Ishikawa (cell line): ENCODE results near the gene OSBPL10.
A peak's percentile ranks its signal among the peaks of the same experiment; 100 is the strongest.

ENCODE experiments used
- CEBPB ChIP-seq: IDR thresholded peaks from 2 replicates; pipeline ENCODE4 v1.6.1; 2012
- EGR1 ChIP-seq: IDR thresholded peaks from 2 replicates; pipeline ENCODE4 v1.6.1; 2012
- EP300 ChIP-seq: IDR thresholded peaks from 2 replicates; pipeline ENCODE4 v1.6.1; 2012; ENCODE audit warnings: borderline replicate concordance
- FOXM1 ChIP-seq: IDR thresholded peaks from 2 replicates; pipeline ENCODE4 v1.6.1; 2012; ENCODE audit warnings: low read depth, borderline replicate concordance
- MAX ChIP-seq: IDR thresholded peaks from 2 replicates; pipeline ENCODE4 v1.6.1; 2012
- NFIC ChIP-seq: IDR thresholded peaks from 2 replicates; pipeline ENCODE4 v1.6.1; 2012
- RAD21 ChIP-seq: IDR thresholded peaks from 2 replicates; pipeline ENCODE4 v1.6.1; 2012; ENCODE audit warnings: low read depth
- REST ChIP-seq: IDR thresholded peaks from 2 replicates; pipeline ENCODE4 v1.6.1; 2012; ENCODE audit warnings: low read depth, mild to moderate bottlenecking
- TAF1 ChIP-seq: IDR thresholded peaks from 2 replicates; pipeline ENCODE4 v1.6.1; 2012; ENCODE audit warnings: low read depth, mild to moderate bottlenecking
- TCF12 ChIP-seq: IDR thresholded peaks from 2 replicates; pipeline ENCODE4 v1.6.1; 2012; ENCODE audit warnings: low read depth
- TEAD4 ChIP-seq: IDR thresholded peaks from 2 replicates; pipeline ENCODE4 v1.6.1; 2012
- YY1 ChIP-seq: IDR thresholded peaks from 2 replicates; pipeline ENCODE4 v1.6.1; 2012; ENCODE audit warnings: low read depth
- ZBTB7A ChIP-seq: IDR thresholded peaks from 2 replicates; pipeline ENCODE4 v1.6.1; 2012; ENCODE audit warnings: low read depth

- TF ChIP-seq TEAD4: peak; percentile 14; the same call in 1 of the 2 replicates
- no peak for TF ChIP-seq REST
- TF ChIP-seq RAD21: 0 out of 2 replicates have a peak, but pooled peaks have one; percentile 10
- no peak for TF ChIP-seq FOXM1
- TF ChIP-seq TAF1: peak; percentile 41; the same call in 1 of the 2 replicates
- TF ChIP-seq CEBPB: no peak
- no peak; the same call in 1 of the 2 replicates for TF ChIP-seq MAX
- peak; percentile 23; the same call in 1 of the 2 replicates for TF ChIP-seq ZBTB7A
- TF ChIP-seq EP300: no peak
- no peak for TF ChIP-seq NFIC
- TF ChIP-seq YY1: no peak
- 0 out of 2 replicates have a peak, but pooled peaks have one; percentile 13 for TF ChIP-seq EGR1
- no peak; the same call in 1 of the 2 replicates for TF ChIP-seq TCF12
Observed at GRCh38 chr3:31980530-31981205, 394 bp downstream of the OSBPL10 start.
